WI38 (cell line): ENCODE data around the gene EDNRA.
A peak's percentile ranks its signal among the peaks of the same experiment; 100 is the strongest.

Source experiments
- H3K4me3 ChIP-seq: 2 replicates; pipeline ENCODE4 v1.5.1; 2011; ENCODE audit warnings: low read depth, mild to moderate bottlenecking, control low read depth, low read length
- CTCF ChIP-seq: IDR thresholded peaks from 2 replicates; pipeline ENCODE4 v1.5.1; 2012; ENCODE audit warnings: low read depth, mild to moderate bottlenecking, control low read depth, low read length

EDNRA gene

GRCh38 chr4:147548256-147548655 is 67.4 kb downstream of the EDNRA start:
- no peak overlapping the region for H3K4me3 ChIP-seq
- no peak for TF ChIP-seq CTCF

- TF ChIP-seq CTCF, result no peak
- H3K4me3 ChIP-seq, result peak overlapping the region; percentile 19; the same call in 1 of the 2 replicates
These were observed 69.8 kb downstream of the EDNRA start for GRCh38 chr4:147550626-147551246.

GRCh38 chr4:147560625-147561024 is 79.7 kb downstream of the EDNRA start:
- no peak overlapping the region for H3K4me3 ChIP-seq
- TF ChIP-seq CTCF, result no peak

GRCh38 chr4:147566762-147567161 is 85.9 kb downstream of the EDNRA start:
- no peak for TF ChIP-seq CTCF
- no peak overlapping the region for H3K4me3 ChIP-seq

- no peak for TF ChIP-seq CTCF
- H3K4me3 ChIP-seq, result no peak overlapping the region
These were observed 86.4 kb downstream of the EDNRA start for GRCh38 chr4:147567276-147567675.

GRCh38 chr4:147570616-147571015 is 89.7 kb downstream of the EDNRA start:
- TF ChIP-seq CTCF, result no peak
- no peak overlapping the region for H3K4me3 ChIP-seq

- TF ChIP-seq CTCF, result no peak
- H3K4me3 ChIP-seq, result no peak overlapping the region
These were observed 90.3 kb downstream of the EDNRA start for GRCh38 chr4:147571036-147571770.
